GM19328 (cell line): ENCODE data around the gene OPCML.

Source experiments
- ATAC-seq: cut with Tn5 transposase; IDR thresholded peaks from one replicate; pipeline ENCODE4 v1.9.1; 2021; ENCODE audit warnings: mild to moderate bottlenecking, moderate library complexity; ENCODE audit not compliant: unreplicated experiment

The OPCML gene

DNA sequence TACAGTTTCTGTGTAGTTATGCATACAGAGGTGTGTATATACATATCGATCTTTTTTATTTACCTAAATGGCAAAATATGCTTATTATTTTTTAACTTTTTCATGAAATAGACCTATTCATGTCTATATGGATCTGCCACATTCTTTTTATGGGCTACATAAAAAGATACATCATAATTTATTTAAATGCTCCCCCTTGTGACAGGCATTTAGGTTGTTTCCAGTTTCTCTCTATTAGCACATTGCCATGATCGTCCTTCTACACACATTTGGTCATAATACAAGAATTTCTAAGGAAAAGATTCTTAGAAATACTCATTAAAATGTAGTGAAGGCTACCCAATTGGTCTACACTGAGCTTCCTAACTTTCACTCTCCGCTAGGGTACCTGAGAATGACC lies 1067.4 kb downstream of the OPCML start:
- ATAC-seq, result no peak

DNA sequence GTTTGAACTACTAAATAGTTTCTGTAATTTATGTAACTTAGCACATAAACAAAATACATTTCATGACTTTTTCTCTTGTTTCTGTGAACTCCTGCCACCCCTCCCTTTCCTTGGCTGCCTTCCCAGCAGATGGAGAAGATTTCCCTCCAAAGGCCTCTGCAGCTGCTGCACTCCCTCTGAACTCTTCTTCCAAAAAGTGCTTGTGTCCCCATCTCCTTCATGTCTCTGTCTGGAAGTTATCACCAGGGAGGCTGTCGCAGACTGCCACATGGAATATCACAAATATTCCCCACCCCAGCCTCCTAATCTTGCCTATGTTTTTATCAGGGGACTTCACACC lies 1068.3 kb downstream of the OPCML start:
- ATAC-seq, result no peak

DNA sequence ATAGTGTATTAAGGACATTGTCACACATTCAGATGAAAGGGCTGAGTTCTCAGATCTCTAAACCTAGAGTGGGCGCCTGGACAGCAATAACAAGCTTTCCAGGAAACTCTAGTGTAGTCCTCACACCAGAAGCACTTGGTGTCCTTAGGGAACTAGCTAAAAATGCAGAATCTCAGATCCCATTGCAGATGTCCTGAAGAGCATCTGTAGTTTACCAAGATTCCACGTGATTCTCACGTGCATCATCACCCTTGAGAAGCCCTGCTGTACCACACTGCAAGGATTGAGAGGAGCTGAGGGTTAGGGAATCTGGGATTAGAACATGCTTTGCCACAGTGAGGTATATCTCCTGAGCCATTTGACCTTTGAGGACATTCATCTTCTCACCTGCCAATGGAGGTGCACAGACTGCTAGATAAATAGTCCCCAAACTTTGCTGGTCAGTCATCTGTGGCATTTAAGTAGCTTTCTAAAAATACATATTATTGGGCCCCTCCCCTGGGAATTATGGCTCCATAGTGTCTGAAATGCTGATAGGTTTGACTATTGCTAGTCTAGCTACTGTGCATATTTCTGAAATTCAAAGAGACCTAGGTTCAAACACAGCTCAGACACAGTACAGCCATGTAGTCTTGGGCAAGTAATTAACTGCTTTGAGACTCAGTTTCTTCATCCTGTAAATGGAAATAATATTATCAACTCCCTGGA lies 1068.9 kb downstream of the OPCML start:
- ATAC-seq, result no peak

DNA sequence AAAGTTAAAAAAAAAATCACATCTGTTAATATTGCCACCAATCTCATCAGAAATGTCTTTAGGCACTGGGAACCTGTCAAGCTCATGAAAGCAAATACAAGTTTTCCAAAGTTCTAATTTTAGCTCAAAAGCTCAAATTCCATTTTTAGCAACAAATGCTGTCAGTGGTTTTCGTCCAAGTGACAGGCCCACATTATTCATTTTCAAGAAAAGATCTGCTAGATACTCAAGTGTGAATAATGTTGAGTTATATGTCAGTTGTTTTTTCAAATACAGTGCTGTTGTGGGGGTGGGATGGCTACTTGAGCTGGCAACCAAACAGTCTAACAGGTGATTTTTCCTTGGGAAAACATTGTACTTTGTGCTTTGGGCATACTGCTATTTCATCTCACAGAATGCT lies 1072.6 kb downstream of the OPCML start:
- ATAC-seq, result no peak

DNA sequence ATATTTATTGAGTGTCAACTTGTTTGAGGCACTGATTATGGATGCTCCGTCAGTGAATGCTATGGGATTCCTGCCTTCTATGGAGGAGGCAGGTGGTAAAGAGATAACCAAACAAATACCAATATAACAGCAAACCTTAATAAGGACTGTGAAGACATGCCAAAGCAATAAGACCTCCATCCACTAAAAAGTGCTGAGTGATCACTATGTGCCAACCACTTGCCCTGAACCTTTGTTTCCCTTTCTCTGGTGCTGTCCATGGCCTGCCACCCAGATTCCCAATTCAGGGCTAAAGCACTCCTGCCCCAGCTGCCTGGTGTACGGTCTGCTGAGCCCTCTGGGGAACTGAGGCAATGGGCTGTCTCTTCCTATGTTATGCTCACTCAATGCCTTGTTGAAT lies 1074.9 kb downstream of the OPCML start:
- no peak for ATAC-seq

DNA sequence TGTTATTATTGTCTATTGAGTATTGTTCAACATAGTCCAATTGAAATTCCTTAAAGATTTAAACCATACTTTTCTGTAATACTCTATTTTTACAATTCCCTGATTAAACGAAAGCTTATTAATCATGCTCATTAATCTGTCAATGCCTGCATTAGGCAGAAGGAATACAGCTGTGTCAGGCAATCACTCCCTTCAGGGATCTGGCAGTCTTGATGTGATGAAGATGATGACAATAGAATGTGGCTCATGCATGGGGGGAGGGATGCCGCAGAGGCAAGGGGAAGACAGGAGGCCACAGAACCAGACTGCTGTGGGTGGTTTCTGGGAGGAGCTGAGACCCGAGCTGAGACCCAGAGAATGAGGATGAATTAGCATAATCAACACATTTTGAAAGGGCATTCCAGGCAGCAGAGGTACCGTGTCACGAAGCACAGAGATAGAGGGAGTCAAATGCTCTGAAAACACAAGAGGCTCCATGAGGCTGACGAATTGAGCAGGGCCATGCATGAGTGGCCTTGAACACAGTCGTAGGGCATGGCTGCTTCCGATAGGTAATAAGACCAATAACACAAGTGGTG lies 1075.5 kb downstream of the OPCML start:
- ATAC-seq, result no peak

DNA sequence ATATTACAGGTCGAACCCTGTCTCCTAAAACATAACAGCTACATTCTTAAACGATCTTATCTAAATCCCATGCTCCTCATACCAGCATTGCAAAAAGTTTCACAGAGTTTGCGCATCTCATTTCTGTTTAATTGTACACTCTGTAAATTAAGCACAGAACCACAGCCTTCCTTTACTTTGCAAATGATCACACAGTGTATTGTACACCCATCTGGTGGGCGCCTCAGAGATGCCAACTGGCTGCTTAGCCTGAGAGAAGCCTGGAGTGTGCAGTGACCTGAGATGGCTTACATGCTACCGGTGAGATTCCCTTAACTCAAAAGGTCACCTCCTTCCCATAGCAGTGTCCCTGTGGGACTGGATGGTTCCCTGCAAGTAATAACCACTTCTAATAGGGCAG lies 1077.3 kb downstream of the OPCML start:
- no peak for ATAC-seq

DNA sequence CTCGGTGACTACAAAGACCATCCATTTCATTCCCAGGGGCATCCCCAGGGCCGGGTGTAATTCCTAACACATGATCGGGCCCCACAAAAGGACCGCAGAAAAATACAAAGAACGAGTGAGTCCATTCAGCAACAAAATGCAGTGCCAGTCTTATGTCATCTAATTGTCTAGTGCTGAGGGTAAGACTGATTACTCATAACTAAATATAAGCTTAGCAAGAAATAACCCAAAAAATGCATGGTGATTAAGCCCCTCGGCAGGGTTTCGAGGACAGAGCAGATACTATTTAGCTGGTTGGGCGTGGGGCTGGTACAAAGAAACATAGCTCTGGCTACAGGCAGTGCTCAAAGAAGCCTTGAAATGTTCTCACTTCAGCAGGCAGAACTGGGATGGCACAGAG lies 1078.9 kb downstream of the OPCML start:
- ATAC-seq, result no peak

DNA sequence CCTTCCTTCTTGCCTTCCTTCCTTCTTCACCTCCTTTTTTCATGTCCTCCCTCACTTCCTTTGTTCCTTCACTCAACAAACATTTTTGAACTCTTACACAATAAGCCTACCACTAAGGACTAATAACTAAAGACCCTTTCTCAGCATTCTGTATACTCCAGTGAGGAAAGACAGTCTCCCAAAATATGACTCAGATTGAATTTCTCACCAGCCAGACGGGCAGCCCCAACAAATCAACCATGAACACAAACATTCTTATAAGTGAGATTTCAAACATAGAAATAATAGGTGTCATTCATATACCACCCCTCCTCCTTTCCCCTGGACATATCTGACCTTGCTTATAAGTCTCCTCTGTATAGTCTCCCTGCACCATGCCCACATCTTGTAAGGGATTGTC lies 1079.7 kb downstream of the OPCML start:
- no peak for ATAC-seq

DNA sequence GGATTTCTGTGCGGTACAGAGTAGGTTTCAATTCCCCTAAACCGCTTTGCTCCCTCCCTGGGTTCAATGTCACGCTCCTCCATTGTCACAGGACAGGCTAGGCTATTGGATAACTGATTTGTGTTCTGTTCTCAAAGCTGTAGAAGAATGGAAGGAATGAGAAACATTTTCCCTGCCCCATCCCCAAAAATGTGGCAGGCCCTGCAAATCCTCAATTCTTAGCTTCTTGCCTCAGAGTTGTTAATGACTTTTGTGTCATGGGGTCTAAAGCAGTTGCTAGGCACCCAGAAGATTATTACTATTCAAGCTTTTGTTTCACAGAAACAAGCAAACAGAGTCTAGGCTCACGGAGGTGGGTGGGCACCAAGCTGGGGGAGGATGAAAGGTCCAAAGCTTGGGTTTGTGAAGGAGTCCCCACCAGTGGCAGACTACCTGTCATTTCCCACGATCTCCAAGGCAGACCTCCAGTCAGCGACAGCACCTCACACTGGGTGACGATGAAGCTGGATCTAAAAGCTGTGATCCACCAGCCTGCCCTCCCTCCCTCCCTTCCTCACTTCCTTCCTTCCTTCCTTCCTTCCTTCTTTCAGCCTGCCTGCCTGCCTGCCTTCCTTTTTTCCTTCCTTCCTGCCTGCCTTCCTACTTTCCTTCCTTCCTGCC lies 1080.2 kb downstream of the OPCML start:
- ATAC-seq, result no peak

DNA sequence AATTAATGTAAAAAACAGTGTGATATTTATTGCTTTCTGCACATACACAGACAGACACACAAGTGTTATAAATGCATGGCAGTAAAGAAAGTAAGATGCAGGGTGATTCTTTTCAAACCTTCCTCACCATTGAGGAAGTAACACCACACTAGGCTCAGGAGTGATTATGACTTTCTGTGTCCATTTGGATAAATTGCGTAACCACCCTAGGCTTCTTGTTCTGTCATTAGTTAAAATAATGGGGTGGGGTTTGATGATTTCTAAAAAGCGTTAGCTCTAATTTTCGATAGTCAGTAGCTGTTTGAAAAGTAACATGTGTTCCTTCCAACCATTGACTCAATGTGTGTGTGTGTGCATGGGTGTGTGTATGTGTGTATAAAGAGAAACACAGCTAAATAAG lies 1081.7 kb downstream of the OPCML start:
- no peak for ATAC-seq

DNA sequence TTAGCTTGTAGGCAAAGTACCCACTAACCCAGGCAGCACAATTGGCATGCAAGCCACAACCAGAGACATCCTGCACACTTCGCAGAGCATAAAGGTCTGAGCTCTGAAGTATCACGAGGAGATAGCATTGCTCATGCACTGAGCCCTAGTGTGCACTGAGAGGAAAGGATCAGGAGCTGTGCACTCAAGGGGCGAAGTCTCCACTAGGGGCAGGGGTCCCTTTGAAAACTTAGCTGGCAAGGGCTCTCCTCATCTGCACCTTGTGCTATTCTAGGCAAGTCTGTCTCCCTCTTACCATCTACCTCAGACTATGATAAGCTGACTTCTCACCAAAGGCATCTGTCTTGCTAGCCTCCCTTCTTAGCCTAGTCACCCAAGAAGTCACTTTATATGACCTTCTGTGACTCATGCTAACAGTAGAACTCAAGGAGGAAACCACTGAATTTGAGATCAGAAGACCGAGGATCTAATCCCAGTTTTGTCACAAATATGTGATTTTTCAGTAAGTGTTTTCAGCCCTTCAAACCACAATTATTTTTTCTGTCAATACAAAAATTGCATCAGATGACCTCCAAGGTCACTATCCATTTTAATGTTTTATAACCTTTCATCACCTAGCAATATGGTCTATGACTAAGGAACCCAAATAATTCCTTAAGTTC lies 1083.8 kb downstream of the OPCML start:
- ATAC-seq, result no peak

DNA sequence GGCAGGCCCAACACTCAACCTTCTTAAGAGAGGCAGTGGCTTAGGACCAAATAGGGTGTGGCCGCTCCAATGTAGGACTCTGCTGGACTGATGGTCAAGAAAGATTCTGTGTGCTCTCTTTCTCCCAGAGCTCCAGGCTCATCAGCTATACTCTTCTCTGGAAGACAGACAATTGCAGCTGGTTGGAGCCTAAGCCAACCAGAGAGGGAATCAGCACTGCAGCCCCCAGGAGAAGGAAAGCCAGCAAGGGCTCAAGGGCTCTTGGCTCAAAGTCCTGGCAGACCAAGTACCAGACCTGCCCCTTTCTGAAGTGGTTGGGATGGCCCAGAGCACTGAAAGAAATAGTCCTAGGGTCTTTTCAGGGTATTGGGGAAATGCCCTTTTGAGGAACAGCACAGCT lies 1084.5 kb downstream of the OPCML start:
- ATAC-seq, result no peak

DNA sequence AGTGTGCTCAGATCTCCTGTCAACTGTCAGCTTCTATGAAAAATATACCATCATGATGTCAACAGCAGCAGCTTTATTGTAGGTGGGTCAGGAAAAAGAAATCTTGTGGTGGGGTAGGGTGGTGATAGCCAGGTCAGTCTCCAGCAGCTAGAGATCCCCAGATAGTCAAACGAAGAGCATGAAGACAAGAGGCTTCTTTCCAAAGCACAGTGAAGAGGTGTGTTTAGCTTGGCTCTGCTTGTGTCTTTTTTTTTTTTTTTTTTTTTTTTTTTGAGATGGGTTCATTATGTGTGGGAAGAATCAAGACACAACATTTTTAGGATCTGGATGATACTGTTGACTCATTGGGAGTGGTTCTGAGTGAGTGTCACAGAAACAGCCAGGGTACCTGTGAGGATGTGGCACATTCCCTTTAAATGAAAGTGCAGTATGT lies 1086.4 kb downstream of the OPCML start:
- ATAC-seq, result no peak

DNA sequence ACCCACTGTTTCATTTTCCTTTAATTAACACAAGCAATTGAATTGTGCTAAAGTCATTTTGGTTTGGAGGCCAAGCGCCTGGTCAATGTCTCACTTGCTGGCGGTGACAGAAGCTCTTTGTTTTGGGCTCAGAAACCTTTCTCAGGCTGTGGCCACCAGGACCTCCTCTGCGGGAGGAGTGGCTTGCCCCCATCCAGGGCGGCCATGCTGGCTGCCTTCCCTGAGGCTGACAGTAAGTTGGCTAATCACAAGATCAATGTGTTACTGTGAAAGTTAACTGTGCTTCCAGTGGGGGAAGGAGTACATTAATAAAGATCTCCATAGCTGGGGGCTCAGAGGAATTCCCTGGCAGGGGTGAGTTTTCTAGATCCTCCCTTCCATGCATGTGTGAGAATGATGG lies 1087.4 kb downstream of the OPCML start:
- no peak for ATAC-seq

DNA sequence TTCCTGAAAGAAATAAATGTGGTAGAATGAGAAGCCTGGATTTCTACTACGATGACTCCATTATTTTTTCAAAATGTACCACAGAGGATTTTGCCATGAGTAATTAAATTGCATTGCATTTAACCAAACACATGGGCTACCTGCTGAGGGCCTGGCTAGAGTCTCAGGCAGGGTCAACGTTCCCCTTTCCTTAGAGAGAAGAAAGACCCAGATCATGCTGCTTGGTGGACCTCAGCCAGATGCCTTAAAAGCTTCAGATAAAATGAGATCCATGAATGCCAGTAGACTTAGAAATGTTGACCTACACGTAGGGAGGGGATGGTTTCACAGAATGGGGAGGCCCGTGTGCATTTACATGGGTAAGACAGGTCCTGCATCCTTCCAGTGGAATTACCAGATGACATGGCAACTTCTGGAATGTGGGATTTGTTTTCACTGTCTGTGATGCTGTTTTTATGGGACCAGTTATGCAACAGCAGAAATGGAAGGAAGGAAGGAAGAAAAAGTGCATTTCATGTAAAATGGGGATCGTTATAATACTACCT lies 1092.5 kb downstream of the OPCML start:
- ATAC-seq, result no peak

DNA sequence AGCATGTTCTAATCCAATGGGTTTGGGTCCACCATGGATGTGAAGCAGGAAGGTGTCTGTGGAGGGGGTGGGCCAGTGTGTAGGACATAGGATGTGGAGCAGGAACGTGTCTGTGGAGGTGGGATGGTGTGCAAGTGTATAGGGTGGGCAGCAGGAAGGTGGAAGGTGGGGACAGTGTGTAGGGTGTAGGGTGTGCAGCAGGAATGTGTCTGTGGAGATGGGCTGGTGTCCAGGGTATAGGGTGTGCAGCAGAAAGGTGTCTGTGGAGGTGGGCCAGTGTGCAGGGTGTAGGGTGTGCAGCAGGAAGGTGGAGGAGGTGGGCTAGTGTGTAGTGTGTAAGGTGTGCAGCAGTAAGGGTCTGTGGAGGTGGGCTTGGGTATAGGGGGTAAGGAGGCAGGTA lies 1093.9 kb downstream of the OPCML start:
- ATAC-seq, result no peak

DNA sequence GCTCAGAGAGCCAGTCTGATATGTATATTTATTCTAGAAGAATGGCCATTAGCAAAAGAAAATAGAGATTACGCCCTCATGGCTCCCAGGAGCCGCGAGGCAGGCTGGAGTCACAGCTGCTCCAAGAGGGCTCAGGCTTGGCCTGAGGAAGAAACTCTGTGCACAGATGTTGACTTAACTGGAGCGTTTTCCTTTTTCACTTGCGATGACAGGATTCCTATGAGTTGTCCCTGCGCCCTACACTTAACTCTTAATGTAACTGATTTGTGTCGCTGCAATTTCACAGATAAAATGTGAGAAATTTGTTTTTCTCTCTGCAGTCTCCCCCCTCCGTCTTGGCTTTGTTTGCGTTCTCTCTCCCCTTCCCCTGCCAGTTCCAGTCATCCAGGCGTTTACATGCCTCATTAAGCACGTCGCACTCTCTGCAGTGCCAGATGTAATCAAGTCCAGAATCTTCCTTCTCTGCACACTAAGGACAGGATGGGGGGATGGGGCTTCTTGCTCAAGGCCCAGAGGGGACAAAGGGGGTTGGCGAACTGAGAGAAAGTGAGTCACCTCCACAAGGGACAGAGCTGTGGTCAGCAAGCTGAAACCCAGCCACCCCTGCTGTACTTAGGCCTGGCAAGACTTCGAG lies 1101.8 kb downstream of the OPCML start:
- ATAC-seq, result no peak

DNA sequence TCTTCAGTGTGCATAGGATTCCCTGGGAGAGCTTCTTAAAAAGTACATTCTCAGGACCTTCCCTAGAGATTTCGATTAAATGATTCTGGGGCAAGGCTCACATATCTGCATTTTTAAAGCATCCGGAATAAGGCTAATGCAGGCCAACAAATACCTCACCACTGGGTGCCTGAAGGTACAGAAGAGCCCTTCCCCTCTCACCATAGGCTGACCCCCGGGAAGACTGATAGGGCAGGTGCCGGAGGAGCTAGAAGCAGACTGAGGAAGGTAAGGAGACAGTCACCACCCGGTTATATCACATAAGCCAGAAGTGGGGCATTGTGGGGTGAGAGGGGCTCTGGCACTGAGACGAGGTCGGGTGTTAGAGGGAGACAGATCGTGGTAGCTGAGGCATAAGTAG lies 1102.6 kb downstream of the OPCML start:
- no peak for ATAC-seq

DNA sequence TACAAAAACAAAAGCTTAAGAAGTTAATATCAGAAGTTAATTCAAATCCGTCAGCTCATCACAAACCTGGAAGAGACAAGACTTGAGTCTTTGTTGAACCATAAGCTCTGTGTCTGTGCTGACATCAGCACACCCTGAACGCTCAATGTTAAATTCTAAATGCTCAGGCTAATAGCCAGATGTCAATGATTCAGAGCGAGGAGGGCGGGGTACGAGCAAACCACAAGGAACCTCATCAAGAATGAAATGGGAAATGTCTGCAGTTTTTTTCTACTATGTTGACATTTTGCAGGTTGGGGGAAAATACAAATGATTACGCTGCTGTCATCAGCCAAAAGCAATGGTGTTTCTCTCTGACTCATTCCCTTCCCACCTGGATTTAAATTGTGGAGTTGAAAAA lies 1104.7 kb downstream of the OPCML start:
- ATAC-seq, result no peak

DNA sequence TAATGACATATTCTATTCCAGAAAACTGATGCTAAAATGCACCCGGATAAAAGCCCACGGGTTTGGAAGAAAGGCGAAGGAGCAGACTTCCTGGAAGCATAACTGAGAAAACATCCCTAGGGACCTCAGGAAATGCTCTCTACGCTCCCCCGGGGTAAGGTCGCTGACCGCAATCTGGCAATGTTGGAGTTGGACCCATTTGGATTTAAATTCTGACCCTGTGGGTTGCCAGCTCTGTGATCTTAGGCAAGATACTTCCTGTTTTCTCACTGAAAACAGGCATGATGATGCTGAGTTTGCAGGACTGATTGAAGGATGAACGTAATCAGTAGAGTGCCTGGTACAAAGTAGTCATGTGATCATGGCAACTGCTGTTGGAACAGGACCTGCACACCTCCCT lies 1107.9 kb downstream of the OPCML start:
- no peak for ATAC-seq
